ENCODE results near the gene INTS6.

DNA sequence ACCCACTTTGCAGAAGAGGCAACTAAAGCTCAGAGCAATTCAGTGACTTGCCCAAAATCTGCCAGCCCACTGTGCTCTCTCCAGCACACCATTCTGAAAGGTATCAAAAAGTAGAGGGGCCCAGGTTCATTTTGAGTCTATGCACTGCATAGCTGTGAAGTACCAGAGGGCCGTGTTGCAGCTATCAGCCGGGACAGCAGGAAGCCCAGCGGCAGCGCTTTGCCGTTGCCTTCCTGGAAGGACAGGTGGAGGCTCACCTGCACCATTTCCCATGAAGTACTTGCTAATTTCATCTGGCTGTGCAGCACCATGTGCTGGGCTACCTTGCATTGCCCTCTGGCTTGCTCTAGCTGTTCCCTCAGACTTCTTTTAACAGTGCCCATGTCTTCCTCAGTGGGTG, 116.1 kb downstream of the INTS6 start:
- TF ChIP-seq, protein P1, sequence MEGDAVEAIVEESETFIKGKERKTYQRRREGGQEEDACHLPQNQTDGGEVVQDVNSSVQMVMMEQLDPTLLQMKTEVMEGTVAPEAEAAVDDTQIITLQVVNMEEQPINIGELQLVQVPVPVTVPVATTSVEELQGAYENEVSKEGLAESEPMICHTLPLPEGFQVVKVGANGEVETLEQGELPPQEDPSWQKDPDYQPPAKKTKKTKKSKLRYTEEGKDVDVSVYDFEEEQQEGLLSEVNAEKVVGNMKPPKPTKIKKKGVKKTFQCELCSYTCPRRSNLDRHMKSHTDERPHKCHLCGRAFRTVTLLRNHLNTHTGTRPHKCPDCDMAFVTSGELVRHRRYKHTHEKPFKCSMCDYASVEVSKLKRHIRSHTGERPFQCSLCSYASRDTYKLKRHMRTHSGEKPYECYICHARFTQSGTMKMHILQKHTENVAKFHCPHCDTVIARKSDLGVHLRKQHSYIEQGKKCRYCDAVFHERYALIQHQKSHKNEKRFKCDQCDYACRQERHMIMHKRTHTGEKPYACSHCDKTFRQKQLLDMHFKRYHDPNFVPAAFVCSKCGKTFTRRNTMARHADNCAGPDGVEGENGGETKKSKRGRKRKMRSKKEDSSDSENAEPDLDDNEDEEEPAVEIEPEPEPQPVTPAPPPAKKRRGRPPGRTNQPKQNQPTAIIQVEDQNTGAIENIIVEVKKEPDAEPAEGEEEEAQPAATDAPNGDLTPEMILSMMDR (IDR thresholded peaks at IDR 0.05; ENCODE audit: insufficient read depth, low read length), result no peak
- no peak for TF ChIP-seq POLR2AphosphoS5 (IDR thresholded peaks at IDR 0.05; ENCODE audit: low read depth)
